Articular chondrocyte of knee joint (primary cell): Measurements from ENCODE around the gene HMGB4. TPM values are rescaled to one million over a fixed set of nuclear protein-coding genes. Genes with fewer than 3 reads are reported as not detected.

Experiments used
- total RNA-seq: library from RNA; depleted of rRNA; stranded (reverse); fragments of >200 nt; gene quantifications from 2 replicates; pipeline ENCODE4 v1.2.3, GENCODE V29; 2012

The HMGB4 gene
- total RNA-seq: not detected in 2 replicates

DNA sequence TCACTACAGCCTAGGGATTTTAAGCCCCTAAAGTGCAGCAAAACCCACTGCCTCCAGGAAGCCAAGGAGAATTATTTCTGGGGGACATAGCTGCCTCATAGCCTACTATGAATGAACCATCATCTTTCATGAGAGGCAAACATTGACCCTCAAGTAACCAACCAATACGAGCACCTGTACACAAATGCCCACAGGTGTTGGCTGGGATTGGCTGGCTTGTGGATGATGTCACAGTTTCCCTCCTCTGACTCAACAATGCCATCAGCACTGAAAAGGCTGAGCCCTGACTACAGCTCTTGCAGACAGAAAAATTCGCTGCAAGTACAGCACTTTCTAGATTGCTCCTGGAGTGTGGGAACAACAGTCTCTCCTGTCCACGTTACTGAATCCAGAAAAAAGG, at the start of gene HMGB4:
TSS of gene HMGB4 (plus strand) at position 301 of the 400 bp plus-strand sequence. CDS start 113 bp downstream, outside the sequence.

